Caco-2 (cell line): ENCODE results near the gene CALML5. TPM values are rescaled to one million over a fixed set of nuclear protein-coding genes. Genes with fewer than 3 reads are reported as not detected.
"Not testable (repeated sequence)": the region's sequence is repeated elsewhere in the genome, so short reads cannot be mapped to it uniquely, and the experiment has no call there.

Experiments used
- BruUV-seq: library from RNA; stranded (reverse); fragments of 400-500 nt; replicated peaks from 2 replicates; lab custom pipeline; 2021; lab: Mats Ljungman, UMichigan
- CTCF ChIA-PET: fragments of 300-600 bp; sonication (Branson Sonifier 250); formaldehyde crosslinking; loops from one replicate; lab custom pipeline; 2022; ENCODE audit warnings: antibody characterized with exemption; lab: Charles Lee
- POLR2A ChIA-PET: fragments of 300-600 bp; sonication (Branson Sonifier 250); formaldehyde crosslinking; loops from one replicate; lab custom pipeline; 2022; ENCODE audit warnings: antibody characterized with exemption; lab: Charles Lee
- DNase-seq, 2 experiments: peaks; one replicate each; pipeline versions ENCODE4 v3.0.0 to v3.0.0-alpha.2; 2020 to 2022
- H3K27me3 ChIP-seq: replicated peaks from 2 replicates; pipeline ENCODE4 v1.6.0; 2011; ENCODE audit warnings: low read length; ENCODE audit not compliant: control insufficient read depth, insufficient read depth
- H3K36me3 ChIP-seq: 2 replicates; pipeline ENCODE4 v1.5.1; 2011; ENCODE audit warnings: low read length; ENCODE audit not compliant: control insufficient read depth, insufficient read depth
- H3K4me1 ChIP-seq: fragments of 250-450 bp; sonication (Bioruptor Pico); 2 replicates; pipeline ENCODE4 v1.5.1; 2020; ENCODE audit warnings: mild to moderate bottlenecking
- H3K4me3 ChIP-seq: 2 replicates; pipeline ENCODE4 v1.5.1; 2011; ENCODE audit warnings: low read depth, mild to moderate bottlenecking, control low read depth, low read length
- H3K9me3 ChIP-seq: fragments of 250-450 bp; sonication (Bioruptor Pico); 2 replicates; pipeline ENCODE4 v1.5.1; 2020; ENCODE audit warnings: mild to moderate bottlenecking, moderate library complexity
- H3K27ac Mint-ChIP-seq: one replicate; pipeline ENCODE4 v1.8.0; 2022; ENCODE audit warnings: mixed read lengths; ENCODE audit not compliant: unreplicated experiment
- H3K27me3 Mint-ChIP-seq: one replicate; pipeline ENCODE4 v1.8.0; 2022; ENCODE audit warnings: mixed read lengths; ENCODE audit not compliant: insufficient read depth, unreplicated experiment
- H3K36me3 Mint-ChIP-seq: one replicate; pipeline ENCODE4 v1.8.0; 2022; ENCODE audit warnings: mild to moderate bottlenecking, mixed read lengths; ENCODE audit not compliant: insufficient read depth, unreplicated experiment
- H3K4me1 Mint-ChIP-seq: one replicate; pipeline ENCODE4 v1.8.0; 2022; ENCODE audit warnings: low read depth, mixed read lengths; ENCODE audit not compliant: unreplicated experiment
- H3K4me3 Mint-ChIP-seq: one replicate; pipeline ENCODE4 v1.8.0; 2022; ENCODE audit warnings: mild to moderate bottlenecking, moderate library complexity, mixed read lengths; ENCODE audit not compliant: unreplicated experiment
- H3K9me3 Mint-ChIP-seq: one replicate; pipeline ENCODE4 v1.8.0; 2022; ENCODE audit warnings: mixed read lengths; ENCODE audit not compliant: unreplicated experiment
- intact Hi-C: fragments of 100-400 bp; cut with micrococcal nuclease; formaldehyde crosslinking; loops from one replicate; pipeline ENCODE4 v1.10.0; 2022; ENCODE audit not compliant: unreplicated experiment
- total RNA-seq: library from RNA; stranded (reverse); gene quantifications from 2 replicates; pipeline ENCODE4 v1.2.3, GENCODE V29; 2022
- TF ChIP-seq, protein P1 (sequence below), 2 experiments: fragments of 200-600 bp in 1 of 2; IDR thresholded peaks; 1 replicate in 1 of 2; 2 replicates in 1 of 2; pipeline versions ENCODE4 v1.5.1 to v1.8.0; 2011 to 2022; ENCODE audit warnings: antibody characterized with exemption in 1 of 2, control low read depth in 1 of 2, inconsistent platforms in 1 of 2, low read depth in 1 of 2, low read length in 1 of 2, mild to moderate bottlenecking in 1 of 2, moderate library complexity in 1 of 2; ENCODE audit not compliant: insufficient read depth in 1 of 2, severe bottlenecking in 1 of 2, unreplicated experiment in 1 of 2

Gene CALML5
- total RNA-seq, 1 experiment from 2014 or later: not detected

DNA sequence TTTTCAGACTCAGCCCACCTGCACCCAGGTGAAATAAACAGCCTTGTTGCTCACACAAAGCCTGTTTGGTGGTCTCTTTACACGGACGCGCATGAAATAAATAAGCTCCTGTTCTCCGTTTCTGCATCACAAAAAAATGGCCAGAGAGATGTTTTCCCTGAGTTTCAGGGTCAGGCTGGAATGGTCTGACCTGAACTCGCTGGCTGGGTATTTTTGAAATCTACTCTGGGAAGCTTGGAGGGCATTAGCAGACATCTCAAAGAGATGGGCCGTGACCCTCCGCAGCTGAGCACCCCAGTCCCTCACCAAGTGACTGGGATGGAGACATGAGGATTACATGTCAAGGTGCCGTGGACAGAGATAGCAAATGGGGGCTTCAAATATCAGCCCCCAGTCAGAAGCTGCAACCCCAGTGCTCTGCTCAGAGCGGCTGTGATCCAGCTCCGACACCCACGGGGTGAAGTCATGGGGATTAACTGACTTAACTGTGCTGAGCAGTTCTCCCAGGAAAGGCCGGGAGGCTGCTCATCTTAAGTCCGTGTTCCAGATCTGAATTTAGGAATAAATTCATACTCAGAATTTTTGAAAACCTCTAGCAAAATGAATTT is 22.3 kb downstream of the CALML5 start:
- Mint-ChIP-seq H3K9me3 (no peaks in the 10 kb centered on the region), H3K27me3 (no peaks in the 10 kb centered on the region), H3K36me3 (no peaks in the 10 kb centered on the region), H3K27ac (no peak overlapping the region), H3K4me3 (no peak overlapping the region), H3K4me1 (peaks cover 6% of the 10 kb centered on the region)
- POLR2A ChIA-PET: no interaction called here
- TF ChIP-seq, protein P1, sequence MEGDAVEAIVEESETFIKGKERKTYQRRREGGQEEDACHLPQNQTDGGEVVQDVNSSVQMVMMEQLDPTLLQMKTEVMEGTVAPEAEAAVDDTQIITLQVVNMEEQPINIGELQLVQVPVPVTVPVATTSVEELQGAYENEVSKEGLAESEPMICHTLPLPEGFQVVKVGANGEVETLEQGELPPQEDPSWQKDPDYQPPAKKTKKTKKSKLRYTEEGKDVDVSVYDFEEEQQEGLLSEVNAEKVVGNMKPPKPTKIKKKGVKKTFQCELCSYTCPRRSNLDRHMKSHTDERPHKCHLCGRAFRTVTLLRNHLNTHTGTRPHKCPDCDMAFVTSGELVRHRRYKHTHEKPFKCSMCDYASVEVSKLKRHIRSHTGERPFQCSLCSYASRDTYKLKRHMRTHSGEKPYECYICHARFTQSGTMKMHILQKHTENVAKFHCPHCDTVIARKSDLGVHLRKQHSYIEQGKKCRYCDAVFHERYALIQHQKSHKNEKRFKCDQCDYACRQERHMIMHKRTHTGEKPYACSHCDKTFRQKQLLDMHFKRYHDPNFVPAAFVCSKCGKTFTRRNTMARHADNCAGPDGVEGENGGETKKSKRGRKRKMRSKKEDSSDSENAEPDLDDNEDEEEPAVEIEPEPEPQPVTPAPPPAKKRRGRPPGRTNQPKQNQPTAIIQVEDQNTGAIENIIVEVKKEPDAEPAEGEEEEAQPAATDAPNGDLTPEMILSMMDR (IDR thresholded peaks at IDR 0.05; ENCODE audit: insufficient read depth in 1 of 2, low read depth in 1 of 2, low read length in 1 of 2, severe bottlenecking in 1 of 2, unreplicated experiment in 1 of 2): no peak
- intact Hi-C loops: no loop called here
- H3K9me3 ChIP-seq: no peaks in the 10 kb centered on the region
- 0 out of 2 replicates have a peak, but pooled peaks cover under 1% of the 10 kb centered on the region for H3K36me3 ChIP-seq
- CTCF ChIA-PET: no interaction called here
- H3K4me1 ChIP-seq: 0 out of 2 replicates have a peak, but pooled peaks cover 5% of the 10 kb centered on the region
- BruUV-seq: no TSS peak
- H3K4me3 ChIP-seq: no peak overlapping the region
- H3K27me3 ChIP-seq: no peaks in the 10 kb centered on the region
- no peak for DNase-seq

DNA sequence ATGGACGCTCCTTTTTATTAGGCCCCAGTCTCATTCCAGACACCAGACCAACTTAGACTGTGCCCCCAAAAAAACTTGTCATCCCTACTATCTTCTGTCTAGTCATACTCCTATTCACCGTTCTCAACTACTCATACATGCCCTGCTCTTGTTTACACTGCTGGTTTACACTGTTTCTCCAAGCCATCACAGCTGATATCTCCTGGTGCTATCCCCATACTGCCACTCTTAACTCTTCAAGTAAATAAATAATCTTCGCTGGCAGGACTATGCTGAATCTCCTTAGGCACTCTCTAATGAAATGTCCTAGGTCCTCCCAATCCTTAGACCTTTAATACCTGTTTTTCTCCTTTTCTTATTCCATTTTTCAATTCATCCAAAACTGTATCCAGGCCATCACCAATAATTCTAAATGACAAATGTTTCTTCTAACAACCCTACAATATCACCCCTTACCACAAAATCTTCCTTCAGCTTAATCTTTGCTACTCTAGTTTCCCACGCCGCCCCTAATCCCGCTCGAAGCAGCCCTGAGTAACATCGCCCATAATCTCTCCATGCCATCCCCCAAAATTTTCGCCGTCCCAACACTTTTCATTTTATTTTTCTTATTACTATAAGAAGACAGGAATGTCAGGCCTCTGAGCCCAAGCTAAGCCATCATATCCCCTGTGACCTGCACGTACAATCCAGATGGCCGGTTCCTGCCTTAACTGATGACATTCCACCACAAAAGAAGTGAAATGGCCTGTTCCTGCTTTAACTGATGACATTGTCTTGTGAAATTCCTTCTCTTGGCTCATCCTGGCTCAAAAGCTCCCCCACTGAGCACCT is 23.2 kb downstream of the CALML5 start:
- H3K27ac Mint-ChIP-seq, H3K4me1 ChIP-seq, H3K9me3 ChIP-seq, intact Hi-C loops, H3K4me1 Mint-ChIP-seq, H3K27me3 ChIP-seq, H3K4me3 Mint-ChIP-seq, CTCF ChIA-PET, POLR2A ChIA-PET, H3K36me3 Mint-ChIP-seq, H3K4me3 ChIP-seq, BruUV-seq, H3K27me3 Mint-ChIP-seq, H3K9me3 Mint-ChIP-seq, DNase-seq, H3K36me3 ChIP-seq: not testable (repeated sequence)

DNA sequence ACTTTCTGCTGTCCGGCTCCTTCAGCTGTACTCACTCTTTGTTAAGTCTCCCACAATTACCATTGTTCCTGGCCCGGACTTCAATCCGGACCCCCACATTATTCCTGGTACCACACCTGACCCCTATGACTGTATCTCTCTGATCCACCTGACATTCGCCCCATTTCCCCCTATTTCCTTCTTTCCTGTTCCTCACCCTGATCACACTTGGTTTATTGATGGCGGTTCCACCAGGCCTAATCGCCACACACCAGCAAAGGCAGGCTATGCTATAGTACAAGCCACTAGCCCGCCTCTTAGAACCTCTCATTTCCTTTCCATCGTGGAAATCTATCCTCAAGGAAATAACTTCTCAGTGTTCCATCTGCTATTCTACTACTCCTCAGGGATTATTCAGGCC is 24.3 kb downstream of the CALML5 start:
- H3K36me3 Mint-ChIP-seq, H3K27me3 ChIP-seq, H3K27ac Mint-ChIP-seq, H3K4me1 ChIP-seq, H3K27me3 Mint-ChIP-seq, H3K9me3 Mint-ChIP-seq, H3K4me3 ChIP-seq, H3K4me1 Mint-ChIP-seq, POLR2A ChIA-PET, CTCF ChIA-PET, BruUV-seq, H3K4me3 Mint-ChIP-seq, H3K36me3 ChIP-seq, H3K9me3 ChIP-seq, DNase-seq, intact Hi-C loops: not testable (repeated sequence)

DNA sequence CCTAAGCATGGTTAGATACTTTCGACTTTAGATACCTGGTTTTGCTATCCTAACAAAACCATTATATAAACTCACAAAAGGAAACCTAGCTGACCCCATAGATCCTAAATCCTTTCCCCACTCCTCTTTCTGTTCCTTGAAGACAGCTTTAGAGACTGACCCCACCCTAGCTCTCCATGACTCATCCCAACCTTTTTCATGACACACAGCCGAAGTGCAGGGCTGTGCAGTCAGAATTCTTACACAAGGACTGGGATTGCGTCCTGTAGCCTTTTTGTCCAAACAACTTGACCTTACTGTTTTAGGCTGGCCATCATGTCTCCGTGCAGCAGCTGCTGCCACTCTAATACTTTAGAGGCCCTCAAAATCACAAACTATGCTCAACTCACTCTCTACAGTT is 24.7 kb downstream of the CALML5 start:
- H3K27ac Mint-ChIP-seq, H3K36me3 ChIP-seq, H3K9me3 ChIP-seq, H3K4me1 Mint-ChIP-seq, BruUV-seq, DNase-seq, H3K4me3 ChIP-seq, H3K4me3 Mint-ChIP-seq, POLR2A ChIA-PET, CTCF ChIA-PET, H3K4me1 ChIP-seq, H3K36me3 Mint-ChIP-seq, H3K27me3 ChIP-seq, intact Hi-C loops, H3K9me3 Mint-ChIP-seq, H3K27me3 Mint-ChIP-seq: not testable (repeated sequence)
